GM18498 (cell line): ENCODE data around the gene IFT57.

ENCODE experiments used
- ATAC-seq: cut with Tn5 transposase; IDR thresholded peaks from one replicate; pipeline ENCODE4 v1.9.1; 2021; ENCODE audit warnings: mild to moderate bottlenecking, moderate library complexity; ENCODE audit not compliant: unreplicated experiment

IFT57 gene

GRCh38 chr3:108127301-108127988, 94.8 kb downstream of the IFT57 start:
- ATAC-seq, result no peak

- no peak for ATAC-seq
Observed at GRCh38 chr3:108126348-108126747, 95.9 kb downstream of the IFT57 start.

GRCh38 chr3:108125550-108126071, 96.6 kb downstream of the IFT57 start:
- peak; percentile 56 for ATAC-seq

GRCh38 chr3:108125153-108125543, 97.1 kb downstream of the IFT57 start:
- no peak for ATAC-seq

GRCh38 chr3:108124337-108125152, 97.7 kb downstream of the IFT57 start:
- peak; percentile 85 for ATAC-seq

- ATAC-seq, result no peak
Observed at GRCh38 chr3:108123326-108123725, 98.9 kb downstream of the IFT57 start.

GRCh38 chr3:108122276-108122675, 99.9 kb downstream of the IFT57 start:
- no peak for ATAC-seq

GRCh38 chr3:108119398-108120104, 102.7 kb downstream of the IFT57 start:
- ATAC-seq, result no peak

GRCh38 chr3:108118038-108118768, 104.0 kb downstream of the IFT57 start:
- ATAC-seq, result no peak

- no peak for ATAC-seq
Observed at GRCh38 chr3:108117241-108117775, 104.9 kb downstream of the IFT57 start.

- ATAC-seq, result no peak
Observed at GRCh38 chr3:108114423-108115065, 107.7 kb downstream of the IFT57 start.

- no peak for ATAC-seq
Observed at GRCh38 chr3:108113975-108114374, 108.2 kb downstream of the IFT57 start.

- ATAC-seq, result no peak
Observed at GRCh38 chr3:108110934-108111333, 111.3 kb downstream of the IFT57 start.
